GM12864 (cell line): ENCODE measurements around the gene TNN.

Experiments used
- DNase-seq: peaks from one replicate; pipeline ENCODE4 v3.0.0-alpha.2; 2011; ENCODE audit warnings: low read depth
- H3K4me3 ChIP-seq: 2 replicates; pipeline ENCODE4 v1.5.1; 2011; ENCODE audit warnings: mild to moderate bottlenecking, low read depth, low read length, control low read depth
- TF ChIP-seq, protein P1 (sequence below): IDR thresholded peaks from 2 replicates; pipeline ENCODE4 v1.5.1; 2011; ENCODE audit warnings: low read depth, mild to moderate bottlenecking, moderate library complexity, low read length, control low read depth, inconsistent platforms; ENCODE audit errors: missing control alignments

TNN gene

DNA sequence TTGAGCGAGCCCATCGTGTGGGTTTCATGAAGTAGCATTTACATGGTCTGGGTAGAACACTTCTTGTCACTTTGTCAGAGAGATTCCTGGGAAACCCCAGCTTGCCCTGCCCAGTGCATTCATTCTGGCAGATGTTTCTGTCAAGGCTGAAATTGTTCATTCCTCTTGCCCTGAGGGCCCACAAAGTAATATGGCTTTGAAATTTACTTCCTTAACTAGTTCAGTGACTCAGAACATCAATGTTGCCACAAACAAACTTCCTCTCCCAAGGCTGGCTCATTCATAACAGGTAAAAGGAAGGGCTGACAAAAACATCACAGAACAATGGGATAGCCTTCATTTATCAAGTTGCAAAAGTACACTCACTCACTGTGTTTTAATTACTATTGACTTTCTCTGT is 129.9 kb downstream of the TNN start:
- DNase-seq = no peak
- TF ChIP-seq, protein P1, sequence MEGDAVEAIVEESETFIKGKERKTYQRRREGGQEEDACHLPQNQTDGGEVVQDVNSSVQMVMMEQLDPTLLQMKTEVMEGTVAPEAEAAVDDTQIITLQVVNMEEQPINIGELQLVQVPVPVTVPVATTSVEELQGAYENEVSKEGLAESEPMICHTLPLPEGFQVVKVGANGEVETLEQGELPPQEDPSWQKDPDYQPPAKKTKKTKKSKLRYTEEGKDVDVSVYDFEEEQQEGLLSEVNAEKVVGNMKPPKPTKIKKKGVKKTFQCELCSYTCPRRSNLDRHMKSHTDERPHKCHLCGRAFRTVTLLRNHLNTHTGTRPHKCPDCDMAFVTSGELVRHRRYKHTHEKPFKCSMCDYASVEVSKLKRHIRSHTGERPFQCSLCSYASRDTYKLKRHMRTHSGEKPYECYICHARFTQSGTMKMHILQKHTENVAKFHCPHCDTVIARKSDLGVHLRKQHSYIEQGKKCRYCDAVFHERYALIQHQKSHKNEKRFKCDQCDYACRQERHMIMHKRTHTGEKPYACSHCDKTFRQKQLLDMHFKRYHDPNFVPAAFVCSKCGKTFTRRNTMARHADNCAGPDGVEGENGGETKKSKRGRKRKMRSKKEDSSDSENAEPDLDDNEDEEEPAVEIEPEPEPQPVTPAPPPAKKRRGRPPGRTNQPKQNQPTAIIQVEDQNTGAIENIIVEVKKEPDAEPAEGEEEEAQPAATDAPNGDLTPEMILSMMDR = no peak
- no peak overlapping the region for H3K4me3 ChIP-seq
